WI38 (cell line): ENCODE measurements around the gene RWDD1.

Source experiments
- H3K4me3 ChIP-seq: 2 replicates; pipeline ENCODE4 v1.5.1; 2011; ENCODE audit warnings: low read depth, mild to moderate bottlenecking, control low read depth, low read length
- TF ChIP-seq, protein P1 (sequence below): IDR thresholded peaks from 2 replicates; pipeline ENCODE4 v1.5.1; 2012; ENCODE audit warnings: low read depth, mild to moderate bottlenecking, control low read depth, low read length

The RWDD1 gene

DNA sequence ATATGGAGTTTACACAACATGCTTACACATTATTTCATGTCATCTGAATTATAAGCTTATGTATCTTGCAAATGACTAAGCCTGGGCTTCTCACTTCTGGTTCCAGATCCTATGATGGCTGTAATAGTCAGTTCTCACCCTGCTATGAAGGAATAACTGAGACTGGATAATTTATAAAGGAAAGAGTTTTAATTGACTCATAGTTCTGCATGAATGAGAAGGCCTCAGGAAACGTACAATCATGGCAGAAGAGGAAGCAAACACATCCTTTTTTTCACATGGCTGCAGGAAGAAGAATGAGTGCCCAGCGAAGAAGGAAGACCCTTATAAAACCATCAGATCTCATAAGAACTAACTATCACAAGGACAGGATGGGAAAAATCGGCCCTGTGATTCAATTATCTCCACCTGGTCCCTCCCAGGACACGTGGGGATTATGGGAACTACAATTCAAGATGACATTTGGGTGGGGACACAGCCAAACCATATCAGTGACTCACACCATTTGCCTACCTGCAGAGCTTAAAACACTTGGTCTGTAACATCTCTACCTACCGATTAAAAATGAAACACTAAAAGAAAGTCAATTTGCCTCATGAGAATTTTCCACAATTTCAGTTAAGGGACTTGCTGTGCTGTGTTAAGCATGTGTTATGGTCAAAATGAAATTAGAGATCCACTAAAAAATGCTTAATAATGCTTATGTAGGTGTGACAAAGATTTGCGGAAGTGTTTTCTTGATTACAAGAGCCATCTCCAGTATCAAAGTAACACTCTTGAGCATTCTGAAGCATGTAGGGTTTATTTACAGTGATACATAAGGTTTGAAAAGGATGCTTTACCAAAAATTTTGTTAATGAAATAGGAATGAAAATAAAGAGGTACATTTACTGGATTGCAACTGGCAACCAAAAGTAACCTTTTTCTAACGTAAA lies 2.2 kb upstream of the RWDD1 start:
- TF ChIP-seq, protein P1, sequence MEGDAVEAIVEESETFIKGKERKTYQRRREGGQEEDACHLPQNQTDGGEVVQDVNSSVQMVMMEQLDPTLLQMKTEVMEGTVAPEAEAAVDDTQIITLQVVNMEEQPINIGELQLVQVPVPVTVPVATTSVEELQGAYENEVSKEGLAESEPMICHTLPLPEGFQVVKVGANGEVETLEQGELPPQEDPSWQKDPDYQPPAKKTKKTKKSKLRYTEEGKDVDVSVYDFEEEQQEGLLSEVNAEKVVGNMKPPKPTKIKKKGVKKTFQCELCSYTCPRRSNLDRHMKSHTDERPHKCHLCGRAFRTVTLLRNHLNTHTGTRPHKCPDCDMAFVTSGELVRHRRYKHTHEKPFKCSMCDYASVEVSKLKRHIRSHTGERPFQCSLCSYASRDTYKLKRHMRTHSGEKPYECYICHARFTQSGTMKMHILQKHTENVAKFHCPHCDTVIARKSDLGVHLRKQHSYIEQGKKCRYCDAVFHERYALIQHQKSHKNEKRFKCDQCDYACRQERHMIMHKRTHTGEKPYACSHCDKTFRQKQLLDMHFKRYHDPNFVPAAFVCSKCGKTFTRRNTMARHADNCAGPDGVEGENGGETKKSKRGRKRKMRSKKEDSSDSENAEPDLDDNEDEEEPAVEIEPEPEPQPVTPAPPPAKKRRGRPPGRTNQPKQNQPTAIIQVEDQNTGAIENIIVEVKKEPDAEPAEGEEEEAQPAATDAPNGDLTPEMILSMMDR: no peak
- no peak overlapping the region for H3K4me3 ChIP-seq

DNA sequence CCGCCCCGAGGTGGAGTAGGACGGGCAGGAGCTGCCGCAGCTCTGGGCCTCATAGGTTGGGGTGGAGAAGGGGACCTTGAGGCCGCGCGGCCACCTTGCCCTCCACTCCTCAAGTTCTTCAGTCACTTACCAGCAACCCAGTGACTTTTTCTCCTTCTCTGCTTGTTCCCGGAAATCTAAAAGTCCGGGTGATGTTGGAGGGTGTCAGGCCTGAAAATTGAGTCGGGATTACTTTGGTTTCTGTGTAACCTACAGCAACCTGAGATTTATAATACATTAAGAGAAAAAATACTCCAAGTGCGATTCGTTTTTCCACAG lies 338 bp downstream of the RWDD1 start:
- TF ChIP-seq, protein P1: no peak
- peak overlapping the region; percentile 99 for H3K4me3 ChIP-seq

DNA sequence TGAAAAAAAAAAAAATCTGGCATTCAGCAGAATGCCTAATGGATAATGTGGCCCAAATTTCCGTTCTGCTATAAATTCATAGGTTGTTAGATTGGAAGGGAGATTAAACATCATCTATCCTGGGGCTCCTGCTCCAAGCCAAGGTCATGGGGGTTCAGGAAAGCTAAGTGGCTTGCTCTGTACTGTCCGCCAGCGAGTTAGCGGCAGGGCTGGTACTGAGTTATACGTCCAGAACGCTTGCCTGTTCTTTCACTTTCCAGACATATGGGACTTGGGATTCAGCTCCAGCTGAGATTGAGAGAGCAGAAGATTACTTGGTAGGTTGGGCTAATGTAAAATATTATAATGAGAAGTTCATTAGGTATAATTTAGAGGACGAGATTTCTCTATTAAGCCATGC lies 858 bp downstream of the RWDD1 start:
- TF ChIP-seq, protein P1: no peak
- peak overlapping the region; percentile 99 for H3K4me3 ChIP-seq

- no peak overlapping the region for H3K4me3 ChIP-seq
- TF ChIP-seq, protein P1: no peak
These were observed 3.9 kb downstream of the RWDD1 start for GRCh38 chr6:116575227-116575626.

DNA sequence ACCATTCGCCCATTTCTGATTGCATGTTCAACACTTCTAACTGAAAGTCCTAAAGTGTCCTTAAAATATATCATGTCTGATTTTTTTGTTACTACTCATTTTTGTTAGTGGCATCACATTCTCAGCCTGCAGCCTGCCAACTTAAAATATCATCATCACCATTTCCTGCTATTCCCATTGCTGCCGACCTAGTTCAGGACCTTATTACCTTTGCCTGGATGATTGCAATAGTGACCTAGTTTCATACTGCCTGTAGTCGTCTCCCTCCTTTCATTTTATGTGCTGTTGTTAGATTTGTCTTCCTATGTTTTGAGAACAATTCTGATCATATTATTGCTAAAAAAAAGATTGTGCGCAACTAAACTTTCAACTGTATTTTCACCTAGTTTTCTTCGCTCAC lies 6.2 kb downstream of the RWDD1 start:
- TF ChIP-seq, protein P1: no peak
- no peak overlapping the region for H3K4me3 ChIP-seq

- TF ChIP-seq, protein P1: no peak
- H3K4me3 ChIP-seq: no peak overlapping the region
These were observed 7.0 kb downstream of the RWDD1 start for GRCh38 chr6:116578335-116578734.

DNA sequence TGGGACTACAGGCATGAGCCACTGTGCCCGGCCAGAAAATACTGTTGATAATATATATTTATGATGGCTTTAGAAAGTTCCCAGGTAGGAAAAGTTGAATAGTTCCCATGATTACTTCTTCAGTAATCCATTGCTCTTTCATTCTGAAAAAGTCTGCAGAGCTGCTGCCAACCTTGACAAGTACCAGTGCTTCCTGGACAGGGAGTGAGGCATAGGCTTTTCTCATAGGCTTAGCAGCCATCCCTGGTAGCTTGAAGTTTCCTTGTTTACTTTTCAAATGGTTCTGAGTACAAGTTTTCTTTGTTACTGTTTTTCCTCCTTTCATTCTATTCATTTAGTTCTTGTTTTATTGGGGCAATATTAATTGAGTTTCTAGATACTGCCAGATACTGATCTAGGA lies 7.8 kb downstream of the RWDD1 start:
- H3K4me3 ChIP-seq: no peak overlapping the region
- TF ChIP-seq, protein P1: no peak
